HEK293T (cell line): ENCODE results near the gene CBX2.

Experiments
- BHLHE40 ChIP-seq: fragments of 450-650 bp; IDR thresholded peaks from 2 replicates; pipeline ENCODE4 v1.6.1; 2016; ENCODE audit warnings: mild to moderate bottlenecking, moderate library complexity, borderline replicate concordance
- CTBP1 ChIP-seq: fragments of 450-650 bp; IDR thresholded peaks from 2 replicates; pipeline ENCODE4 v1.6.1; 2016; ENCODE audit warnings: borderline replicate concordance
- ELF4 ChIP-seq: fragments of 450-650 bp; IDR thresholded peaks from 2 replicates; pipeline ENCODE4 v1.6.1; 2017; ENCODE audit warnings: antibody characterized with exemption
- FOXA1 ChIP-seq: fragments of 450-650 bp; IDR thresholded peaks from 2 replicates; pipeline ENCODE4 v1.6.1; 2016; ENCODE audit warnings: mild to moderate bottlenecking
- FOXK2 ChIP-seq: fragments of 450-650 bp; IDR thresholded peaks from 2 replicates; pipeline ENCODE4 v1.6.1; 2016; ENCODE audit warnings: mild to moderate bottlenecking
- FOXM1 ChIP-seq: fragments of 450-650 bp; IDR thresholded peaks from 2 replicates; pipeline ENCODE4 v1.6.1; 2017; ENCODE audit warnings: mild to moderate bottlenecking, borderline replicate concordance
- HDGF ChIP-seq: fragments of 450-650 bp; IDR thresholded peaks from 2 replicates; pipeline ENCODE4 v1.6.1; 2017; ENCODE audit warnings: antibody characterized with exemption, borderline replicate concordance
- L3MBTL2 ChIP-seq: fragments of 450-650 bp; conservative IDR thresholded peaks from 2 replicates; pipeline ENCODE4 v1.6.1; 2016; ENCODE audit warnings: mild to moderate bottlenecking
- LEF1 ChIP-seq: fragments of 450-650 bp; IDR thresholded peaks from 2 replicates; pipeline ENCODE4 v1.6.1; 2017; ENCODE audit warnings: mild to moderate bottlenecking, borderline replicate concordance
- PKNOX1 ChIP-seq: fragments of 450-650 bp; IDR thresholded peaks from 2 replicates; pipeline ENCODE4 v1.6.1; 2016
- SP1 ChIP-seq: fragments of 450-650 bp; IDR thresholded peaks from 2 replicates; pipeline ENCODE4 v1.6.1; 2017
- SUZ12 ChIP-seq: fragments of 450-650 bp; IDR thresholded peaks from 2 replicates; pipeline ENCODE4 v1.6.1; 2016; ENCODE audit warnings: mild to moderate bottlenecking
- TARDBP ChIP-seq: fragments of 450-650 bp; IDR thresholded peaks from 2 replicates; pipeline ENCODE4 v1.6.1; 2016

- TF ChIP-seq FOXA1 (no peak), BHLHE40 (no peak), SP1 (no peak), CTBP1 (no peak), ELF4 (no peak), PKNOX1 (no peak), LEF1 (no peak), SUZ12 (no peak), HDGF (no peak), FOXK2 (no peak), TARDBP (no peak), FOXM1 (no peak), L3MBTL2 (no peak)
Observed at GRCh38 chr17:79729761-79730160, 48.2 kb upstream of the CBX2 start.
